T1000 (cell line): ENCODE measurements around the gene EDC3.
"Not testable (repeated sequence)": the region's sequence is repeated elsewhere in the genome, so short reads cannot be mapped to it uniquely, and the experiment has no call there.

Experiments
- DNase-seq: peaks from one replicate; lab custom pipeline; 2025; ENCODE audit warnings: mixed read lengths; lab: John Stamatoyannopoulos, UW

EDC3 gene

GRCh38 chr15:74648051-74648842, 47.6 kb downstream of the EDC3 start:
- no peak for DNase-seq

- no peak for DNase-seq
Measured at GRCh38 chr15:74646480-74646879, 49.3 kb downstream of the EDC3 start.

GRCh38 chr15:74643665-74644204, 52.1 kb downstream of the EDC3 start:
- no peak for DNase-seq

- no peak for DNase-seq
Measured at GRCh38 chr15:74642734-74643664, 52.8 kb downstream of the EDC3 start.

GRCh38 chr15:74642348-74642733, 53.5 kb downstream of the EDC3 start:
- no peak for DNase-seq

GRCh38 chr15:74641151-74641550, 54.7 kb downstream of the EDC3 start:
- DNase-seq, result no peak

- no peak for DNase-seq
Measured at GRCh38 chr15:74636984-74637383, 58.8 kb downstream of the EDC3 start.

GRCh38 chr15:74635228-74635627, 60.6 kb downstream of the EDC3 start:
- peak; percentile 23 for DNase-seq

GRCh38 chr15:74633781-74634180, 62.0 kb downstream of the EDC3 start:
- DNase-seq, result no peak

GRCh38 chr15:74632601-74633000, 63.2 kb downstream of the EDC3 start:
- DNase-seq, result no peak

- peak; percentile 13 for DNase-seq
Measured at GRCh38 chr15:74631935-74632560, 63.8 kb downstream of the EDC3 start.

GRCh38 chr15:74631408-74631807, 64.4 kb downstream of the EDC3 start:
- DNase-seq, result no peak

GRCh38 chr15:74631087-74631385, 64.8 kb downstream of the EDC3 start:
- no peak for DNase-seq

- no peak for DNase-seq
Measured at GRCh38 chr15:74630284-74631086, 65.3 kb downstream of the EDC3 start.

- not testable (repeated sequence) for DNase-seq
Measured at GRCh38 chr15:74629696-74630095, 66.1 kb downstream of the EDC3 start.

GRCh38 chr15:74628949-74629348, 66.9 kb downstream of the EDC3 start:
- no peak for DNase-seq

- DNase-seq, result no peak
Measured at GRCh38 chr15:74628199-74628598, 67.6 kb downstream of the EDC3 start.

- DNase-seq, result no peak
Measured at GRCh38 chr15:74627766-74628165, 68.1 kb downstream of the EDC3 start.

GRCh38 chr15:74626752-74627692, 68.8 kb downstream of the EDC3 start:
- no peak for DNase-seq

GRCh38 chr15:74626336-74626735, 69.5 kb downstream of the EDC3 start:
- DNase-seq, result no peak
